SJSA1 (cell line): ENCODE measurements around the gene PHF19. TPM values are rescaled to one million over a fixed set of nuclear protein-coding genes. Genes with fewer than 3 reads are reported as not detected.

Source experiments
- DNase-seq, 2 experiments: peaks; one replicate each; pipeline ENCODE4 v3.0.0-alpha.2; 2015 to 2020; ENCODE audit warnings: low spot score in 2 of 2, low read depth in 1 of 2
- H3K27ac ChIP-seq: fragments of 250-450 bp; sonication (Bioruptor Pico); 2 replicates; pipeline ENCODE4 v1.5.1; 2020; ENCODE audit warnings: mild to moderate bottlenecking, moderate library complexity
- H3K27me3 ChIP-seq: fragments of 250-450 bp; sonication (Bioruptor Pico); replicated peaks from 2 replicates; pipeline ENCODE4 v1.5.1; 2020; ENCODE audit warnings: mild to moderate bottlenecking, moderate library complexity
- H3K36me3 ChIP-seq: fragments of 250-450 bp; sonication (Bioruptor Pico); 2 replicates; pipeline ENCODE4 v1.5.1; 2020; ENCODE audit warnings: mild to moderate bottlenecking
- H3K4me1 ChIP-seq: fragments of 250-450 bp; sonication (Bioruptor Pico); replicated peaks from 2 replicates; pipeline ENCODE4 v1.6.1; 2021; ENCODE audit warnings: mild to moderate bottlenecking
- H3K4me3 ChIP-seq: fragments of 250-450 bp; sonication (Bioruptor Pico); 2 replicates; pipeline ENCODE4 v1.5.1; 2020; ENCODE audit warnings: mild to moderate bottlenecking
- H3K9me3 ChIP-seq: fragments of 250-450 bp; sonication (Bioruptor Pico); replicated peaks from 2 replicates; pipeline ENCODE4 v1.5.1; 2020; ENCODE audit warnings: mild to moderate bottlenecking
- total RNA-seq: library from RNA; depleted of rRNA; stranded (reverse); fragments of >200 nt; shearing (Covaris generic); gene quantifications from 2 replicates; pipeline ENCODE4 v1.2.3, GENCODE V29; 2014

The PHF19 gene
- total RNA-seq, 1 experiment from 2014 or later, result 69.6 TPM

DNA sequence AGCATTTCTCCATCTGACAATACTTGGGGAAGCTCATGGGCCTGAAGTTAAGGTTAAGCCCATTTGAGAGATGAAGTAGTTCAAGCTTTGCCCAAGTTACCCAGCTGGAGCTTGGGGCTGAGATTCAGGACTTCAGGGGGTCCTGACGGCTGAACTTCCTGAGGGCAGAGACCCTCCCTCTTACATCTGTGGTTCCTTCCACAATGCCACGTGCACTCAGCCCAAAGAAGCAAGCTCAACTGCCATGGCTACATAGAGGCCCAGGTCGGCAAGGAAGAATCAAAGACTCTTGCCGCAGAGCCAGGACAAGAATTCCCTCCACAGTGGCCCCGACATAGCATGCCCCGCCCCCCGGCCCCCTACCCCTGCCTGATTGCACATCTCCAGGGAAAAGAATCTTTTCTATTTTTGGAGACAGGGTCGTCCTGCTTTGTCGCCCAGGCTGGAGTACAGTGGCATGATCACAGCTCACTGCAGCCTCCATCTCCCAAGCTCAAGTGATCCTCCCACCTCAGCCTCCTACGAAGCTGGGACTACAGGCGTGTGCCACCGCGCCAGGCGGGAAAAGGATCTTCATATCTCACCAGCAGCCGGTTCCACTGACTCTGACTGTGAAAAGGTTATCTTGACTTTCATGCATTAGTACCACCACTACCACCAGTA lies 9.2 kb downstream of the PHF19 start:
- H3K4me1 ChIP-seq, result peaks cover 13% of the 10 kb centered on the region
- no peaks in the 10 kb centered on the region for H3K27me3 ChIP-seq
- H3K36me3 ChIP-seq, result peaks cover 93% of the 10 kb centered on the region
- DNase-seq, result no peak
- no peak overlapping the region for H3K4me3 ChIP-seq
- H3K27ac ChIP-seq, result no peak overlapping the region
- no peaks in the 10 kb centered on the region for H3K9me3 ChIP-seq

DNA sequence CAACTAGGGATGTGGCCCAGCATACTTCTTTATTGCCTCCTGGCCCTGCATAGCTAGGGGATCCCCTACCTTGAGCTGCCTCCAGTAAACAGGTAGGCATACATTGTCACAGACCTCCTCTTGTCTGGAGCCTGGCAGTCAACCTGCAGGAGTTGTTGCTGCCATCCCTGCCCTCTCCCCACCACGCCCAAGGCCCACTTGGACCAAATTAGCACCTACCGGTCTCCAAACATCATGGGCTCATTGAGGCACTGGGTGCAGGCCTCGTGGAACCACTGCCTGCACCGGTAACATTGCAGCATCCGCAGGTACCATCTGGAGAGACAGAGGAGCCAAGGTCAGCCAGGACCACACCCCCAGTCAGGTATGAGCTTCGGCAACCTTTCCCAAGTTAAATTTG lies 10.3 kb downstream of the PHF19 start:
- no peaks in the 10 kb centered on the region for H3K9me3 ChIP-seq
- no peak for DNase-seq
- no peak overlapping the region for H3K4me3 ChIP-seq
- H3K27ac ChIP-seq, result no peak overlapping the region
- no peaks in the 10 kb centered on the region for H3K27me3 ChIP-seq
- H3K36me3 ChIP-seq, result peaks cover 95% of the 10 kb centered on the region
- peaks cover 13% of the 10 kb centered on the region for H3K4me1 ChIP-seq

- Histone ChIP-seq H3K27ac (no peak overlapping the region), H3K27me3 (no peaks in the 10 kb centered on the region), H3K9me3 (no peaks in the 10 kb centered on the region), H3K36me3 (peaks cover 95% of the 10 kb centered on the region), H3K4me3 (no peak overlapping the region), H3K4me1 (peaks cover 13% of the 10 kb centered on the region)
- DNase-seq, result no peak
Measured at GRCh38 chr9:120865809-120866208, 11.2 kb downstream of the PHF19 start.

- H3K4me1 ChIP-seq, result peaks cover 13% of the 10 kb centered on the region
- no peak overlapping the region for H3K27ac ChIP-seq
- H3K9me3 ChIP-seq, result no peaks in the 10 kb centered on the region
- DNase-seq, result no peak
- no peaks in the 10 kb centered on the region for H3K27me3 ChIP-seq
- no peak overlapping the region for H3K4me3 ChIP-seq
- H3K36me3 ChIP-seq, result peaks cover 95% of the 10 kb centered on the region
Measured at GRCh38 chr9:120865176-120865575, 11.8 kb downstream of the PHF19 start.

GRCh38 chr9:120864719-120865118 lies 12.3 kb downstream of the PHF19 start:
- H3K4me1 ChIP-seq, result peaks cover 13% of the 10 kb centered on the region
- peaks cover 95% of the 10 kb centered on the region for H3K36me3 ChIP-seq
- no peaks in the 10 kb centered on the region for H3K27me3 ChIP-seq
- no peak for DNase-seq
- no peaks in the 10 kb centered on the region for H3K9me3 ChIP-seq
- H3K27ac ChIP-seq, result no peak overlapping the region
- H3K4me3 ChIP-seq, result no peak overlapping the region

- H3K4me1 ChIP-seq, result peaks cover 5% of the 10 kb centered on the region; the same call in 1 of the 2 replicates
- H3K36me3 ChIP-seq, result peaks cover 94% of the 10 kb centered on the region
- H3K27me3 ChIP-seq, result no peaks in the 10 kb centered on the region
- H3K27ac ChIP-seq, result no peak overlapping the region
- H3K9me3 ChIP-seq, result no peaks in the 10 kb centered on the region
- DNase-seq, result no peak
- no peak overlapping the region for H3K4me3 ChIP-seq
Measured at GRCh38 chr9:120863833-120864232, 13.2 kb downstream of the PHF19 start.

DNA sequence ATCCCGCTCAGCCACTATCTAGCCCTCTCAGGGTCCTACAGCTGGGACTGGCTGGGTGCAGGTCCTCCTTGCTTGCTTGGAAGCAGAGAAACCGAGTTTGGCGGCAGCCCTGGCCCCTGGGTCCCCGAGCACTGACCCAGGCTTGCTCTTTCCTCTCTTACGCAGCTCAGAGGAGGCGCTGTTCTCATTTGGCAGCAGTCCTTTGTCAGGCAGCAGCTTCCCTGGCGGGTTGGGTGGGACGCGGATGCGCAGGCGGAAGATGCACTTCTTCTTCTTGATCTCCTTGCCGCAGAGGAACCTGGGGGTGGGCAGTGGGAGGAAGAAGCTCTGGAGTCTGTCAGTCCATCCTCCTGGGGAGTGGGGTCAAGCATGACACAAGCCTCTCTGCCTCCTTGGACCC lies 14.5 kb downstream of the PHF19 start:
- Histone ChIP-seq H3K27ac (no peak overlapping the region), H3K4me1 (no peaks in the 10 kb centered on the region), H3K9me3 (no peaks in the 10 kb centered on the region), H3K36me3 (peaks cover 98% of the 10 kb centered on the region), H3K4me3 (no peak overlapping the region), H3K27me3 (no peaks in the 10 kb centered on the region)
- DNase-seq, result no peak

- H3K36me3 ChIP-seq, result peaks cover 97% of the 10 kb centered on the region
- no peak overlapping the region for H3K4me3 ChIP-seq
- no peaks in the 10 kb centered on the region for H3K9me3 ChIP-seq
- no peak overlapping the region for H3K27ac ChIP-seq
- no peaks in the 10 kb centered on the region for H3K27me3 ChIP-seq
- DNase-seq, result no peak
- H3K4me1 ChIP-seq, result no peaks in the 10 kb centered on the region
Measured at GRCh38 chr9:120861935-120862334, 15.1 kb downstream of the PHF19 start.

- Histone ChIP-seq H3K4me1 (no peaks in the 10 kb centered on the region), H3K36me3 (peaks cover 90% of the 10 kb centered on the region), H3K27me3 (no peaks in the 10 kb centered on the region), H3K27ac (no peak overlapping the region), H3K4me3 (no peak overlapping the region), H3K9me3 (no peaks in the 10 kb centered on the region)
- no peak for DNase-seq
Measured at GRCh38 chr9:120860083-120860482, 16.9 kb downstream of the PHF19 start.

- Histone ChIP-seq H3K9me3 (no peaks in the 10 kb centered on the region), H3K27ac (no peak overlapping the region), H3K4me3 (no peak overlapping the region), H3K36me3 (peaks cover 88% of the 10 kb centered on the region), H3K27me3 (no peaks in the 10 kb centered on the region), H3K4me1 (no peaks in the 10 kb centered on the region)
- DNase-seq, result no peak
Measured at GRCh38 chr9:120859361-120859760, 17.6 kb downstream of the PHF19 start.

- DNase-seq, result no peak
- Histone ChIP-seq H3K4me1 (peaks cover 3% of the 10 kb centered on the region), H3K27ac (no peak overlapping the region)
Measured at GRCh38 chr9:120857902-120858301, 19.1 kb downstream of the PHF19 start.

GRCh38 chr9:120857481-120857880 lies 19.5 kb downstream of the PHF19 start:
- Histone ChIP-seq H3K9me3 (no peaks in the 10 kb centered on the region), H3K4me1 (peaks cover 8% of the 10 kb centered on the region), H3K27ac (no peak overlapping the region), H3K27me3 (no peaks in the 10 kb centered on the region), H3K36me3 (peaks cover 83% of the 10 kb centered on the region), H3K4me3 (no peak overlapping the region)
- DNase-seq, result no peak

More at GRCh38 chr9:120857902-120858301, 19.1 kb downstream of the PHF19 start:
- H3K4me3 ChIP-seq, result no peak overlapping the region
- H3K36me3 ChIP-seq, result peaks cover 84% of the 10 kb centered on the region
- H3K27me3 ChIP-seq, result no peaks in the 10 kb centered on the region
- H3K9me3 ChIP-seq, result no peaks in the 10 kb centered on the region

GRCh38 chr9:120856700-120857099 lies 20.3 kb downstream of the PHF19 start:
- H3K36me3 ChIP-seq, result peaks cover 77% of the 10 kb centered on the region
- H3K27ac ChIP-seq, result no peak overlapping the region
- H3K4me3 ChIP-seq, result no peak overlapping the region
- peaks cover 9% of the 10 kb centered on the region for H3K4me1 ChIP-seq
- no peaks in the 10 kb centered on the region for H3K27me3 ChIP-seq
- DNase-seq, result no peak
- H3K9me3 ChIP-seq, result no peaks in the 10 kb centered on the region

- H3K27ac ChIP-seq, result no peak overlapping the region
Measured at GRCh38 chr9:120855827-120856670, 20.9 kb downstream of the PHF19 start.

More at GRCh38 chr9:120855827-120856670, 20.9 kb downstream of the PHF19 start:
- Histone ChIP-seq H3K27me3 (no peaks in the 10 kb centered on the region), H3K4me1 (peaks cover 9% of the 10 kb centered on the region), H3K9me3 (no peaks in the 10 kb centered on the region), H3K36me3 (peaks cover 71% of the 10 kb centered on the region), H3K4me3 (no peak overlapping the region)
- no peak for DNase-seq
